Tongue (tissue), 3 donors: ENCODE measurements around the gene AFF4. TPM values are rescaled to one million over a fixed set of nuclear protein-coding genes. Genes with fewer than 3 reads are reported as not detected.

Experiments
- DNase-seq: peaks from one replicate; pipeline ENCODE4 v3.0.0-alpha.2; 2015
- small RNA-seq: library from RNA; depleted of rRNA; stranded (forward); fragments of <200 nt; gene quantifications from one replicate; pipeline ENCODE3, GENCODE V24; 2014; ENCODE audit warnings: low replicate concordance
- total RNA-seq: library from RNA; depleted of rRNA; stranded (reverse); fragments of >200 nt; gene quantifications from one replicate; pipeline ENCODE4 v1.2.3, GENCODE V29; 2014

The AFF4 gene
- total RNA-seq, 1 donor from 2014 or later: 77.5 TPM

GRCh38 chr5:132826424-132827082 is 136.9 kb downstream of the AFF4 start:
- no peak for DNase-seq

GRCh38 chr5:132825834-132826391 is 137.5 kb downstream of the AFF4 start:
- DNase-seq: no peak

Small RNA genes within 50 kb of the gene (small RNA-seq; reads per million reads assigned to genes)
- gene AC113410.1: not detected
- not detected for gene ATP6V0E1P1
- not detected for gene RF00019
- gene RNA5SP192: not detected

Other genes with a start within 250 kb of the AFF4 start
- gene KIF3A, start 226.1 kb downstream of the AFF4 start, total RNA-seq: 7.0 TPM
- gene CCNI2, start 216.2 kb downstream of the AFF4 start, total RNA-seq: not detected
- gene SEPTIN8, start 186.4 kb downstream of the AFF4 start, total RNA-seq: 43.5 TPM
- gene SOWAHA, start 150.3 kb downstream of the AFF4 start, total RNA-seq: 0.10 TPM
- 2.9 TPM for gene SHROOM1, start 133.0 kb downstream of the AFF4 start, total RNA-seq
- gene GDF9, start 97.2 kb downstream of the AFF4 start, total RNA-seq: 1.7 TPM
- gene UQCRQ, start 97.0 kb downstream of the AFF4 start, total RNA-seq: 176 TPM
- 2.3 TPM for gene LEAP2, start 90.0 kb downstream of the AFF4 start, total RNA-seq
- gene ZCCHC10, start 62.9 kb upstream of the AFF4 start, total RNA-seq: 26.4 TPM
- 94.4 TPM for gene HSPA4, start 88.4 kb upstream of the AFF4 start, total RNA-seq